Sigmoid colon (tissue), 4 donors: Measurements from ENCODE around the gene NPB.

ENCODE experiments used
- CTCF ChIP-seq, 4 experiments: fragments of 450-650 bp in 3 of 4; fragments of 200-600 bp in 1 of 4; IDR thresholded peaks; one replicate each; pipeline ENCODE4 v1.5.1; 2016 to 2019; ENCODE audit warnings: antibody characterized with exemption in 4 of 4, mild to moderate bottlenecking in 3 of 4, moderate library complexity in 2 of 4
- EP300 ChIP-seq, 4 donors: sonication (generic); formaldehyde crosslinking; IDR thresholded peaks; one replicate each; pipeline ENCODE4 v1.6.1; 2017; ENCODE audit warnings: antibody characterized with exemption in 4 of 4
- POLR2A ChIP-seq, 2 donors: fragments of 450-650 bp; IDR thresholded peaks; one replicate each; pipeline ENCODE4 v1.6.1; 2016; ENCODE audit warnings: antibody characterized with exemption in 2 of 2, mild to moderate bottlenecking in 2 of 2, moderate library complexity in 2 of 2
- POLR2AphosphoS5 ChIP-seq, 4 donors: sonication (generic); formaldehyde crosslinking; IDR thresholded peaks; one replicate each; pipeline ENCODE4 v1.6.1; 2017; ENCODE audit warnings: antibody characterized with exemption in 4 of 4

GRCh38 chr17:81865733-81866439, 36.2 kb upstream of the NPB start:
- TF ChIP-seq POLR2AphosphoS5 (IDR thresholded peaks at IDR 0.05), result peak in 2 of 4 donors; percentile 27 to 41
- no peak for TF ChIP-seq CTCF (IDR thresholded peaks at IDR 0.05)
- TF ChIP-seq POLR2A (IDR thresholded peaks at IDR 0.05), result peak in 1 of 2 donors; percentile 51
- TF ChIP-seq EP300 (IDR thresholded peaks at IDR 0.05), result no peak
